Liver (tissue), 9 donors: ENCODE measurements around the gene CCL22. TPM values are rescaled to one million over a fixed set of nuclear protein-coding genes. Genes with fewer than 3 reads are reported as not detected.

Source experiments
- DNase-seq: peaks from one replicate; pipeline ENCODE4 v3.0.0-alpha.2; 2017; ENCODE audit warnings: low spot score
- H3K27ac ChIP-seq, 2 donors: one replicate each; pipeline ENCODE4 v1.7.0; 2013; ENCODE audit warnings: inconsistent platforms in 2 of 2, low read length in 2 of 2, control low read depth in 1 of 2, low read depth in 1 of 2, mild to moderate bottlenecking in 1 of 2
- H3K27me3 ChIP-seq, 4 donors: one replicate each; pipeline versions ENCODE4 v1.6.1 to v1.7.0; 2013; ENCODE audit warnings: low read length in 3 of 4, inconsistent platforms in 1 of 4, mild to moderate bottlenecking in 1 of 4, moderate library complexity in 1 of 4; ENCODE audit not compliant: control insufficient read depth in 4 of 4, insufficient read depth in 4 of 4
- H3K36me3 ChIP-seq, 4 donors: one replicate each; pipeline versions ENCODE4 v1.6.1 to v1.7.0; 2013; ENCODE audit warnings: low read length in 3 of 4, mild to moderate bottlenecking in 3 of 4, low read depth in 1 of 4, moderate library complexity in 1 of 4; ENCODE audit not compliant: control insufficient read depth in 4 of 4, insufficient read depth in 3 of 4
- H3K4me1 ChIP-seq, 4 donors: one replicate each; pipeline versions ENCODE4 v1.6.1 to v1.7.0; 2013; ENCODE audit warnings: low read length in 3 of 4, mild to moderate bottlenecking in 3 of 4, moderate library complexity in 1 of 4; ENCODE audit not compliant: control insufficient read depth in 4 of 4, insufficient read depth in 4 of 4
- H3K4me3 ChIP-seq, 3 donors: one replicate each; pipeline versions ENCODE4 v1.6.1 to v1.7.0; 2013; ENCODE audit warnings: low read length in 3 of 3, control low read depth in 1 of 3, low read depth in 1 of 3, mild to moderate bottlenecking in 1 of 3
- H3K9ac ChIP-seq, 2 donors: one replicate each; pipeline ENCODE4 v1.7.0; 2013; ENCODE audit warnings: low read length in 2 of 2, mild to moderate bottlenecking in 2 of 2, moderate library complexity in 2 of 2, control low read depth in 1 of 2, low read depth in 1 of 2
- H3K9me3 ChIP-seq, 4 donors: one replicate each; pipeline versions ENCODE4 v1.6.1 to v1.7.0; 2013; ENCODE audit warnings: low read length in 3 of 4; ENCODE audit not compliant: control insufficient read depth in 4 of 4
- EGR1 ChIP-seq, 2 donors: IDR thresholded peaks; 2 replicates each; pipeline ENCODE4 v1.6.1; 2016 to 2018; ENCODE audit warnings: antibody characterized with exemption in 2 of 2, low read depth in 2 of 2
- FOXA1 ChIP-seq: IDR thresholded peaks from 2 replicates; pipeline ENCODE4 v1.6.1; 2016; ENCODE audit warnings: antibody characterized with exemption
- FOXA2 ChIP-seq: IDR thresholded peaks from 2 replicates; pipeline ENCODE4 v1.6.1; 2016; ENCODE audit warnings: antibody characterized with exemption
- GABPA ChIP-seq, 2 donors: IDR thresholded peaks in 1 of 2; conservative IDR thresholded peaks in 1 of 2; 2 replicates each; pipeline ENCODE4 v1.6.1; 2016; ENCODE audit warnings: antibody characterized with exemption in 2 of 2, mild to moderate bottlenecking in 1 of 2, moderate library complexity in 1 of 2
- HNF4A ChIP-seq, 2 donors: conservative IDR thresholded peaks; 2 replicates each; pipeline ENCODE4 v1.6.1; 2016; ENCODE audit warnings: antibody characterized with exemption in 2 of 2, mild to moderate bottlenecking in 2 of 2
- HNF4G ChIP-seq: IDR thresholded peaks from 2 replicates; pipeline ENCODE4 v1.6.1; 2016; ENCODE audit warnings: antibody characterized with exemption
- JUND ChIP-seq, 2 donors: IDR thresholded peaks; 2 replicates each; pipeline ENCODE4 v1.6.1; 2016; ENCODE audit warnings: antibody characterized with exemption in 2 of 2
- NR2F2 ChIP-seq: IDR thresholded peaks from 2 replicates; pipeline ENCODE4 v1.6.1; 2016; ENCODE audit warnings: antibody characterized with exemption
- RAD21 ChIP-seq, 2 donors: IDR thresholded peaks; 2 replicates each; pipeline ENCODE4 v1.6.1; 2016; ENCODE audit warnings: antibody characterized with exemption in 2 of 2, mild to moderate bottlenecking in 2 of 2
- RXRA ChIP-seq, 2 donors: IDR thresholded peaks; 2 replicates each; pipeline ENCODE4 v1.6.1; 2017 to 2018; ENCODE audit warnings: antibody characterized with exemption in 2 of 2, mild to moderate bottlenecking in 1 of 2
- SP1 ChIP-seq: IDR thresholded peaks from 2 replicates; pipeline ENCODE4 v1.6.1; 2018; ENCODE audit warnings: antibody characterized with exemption, mild to moderate bottlenecking
- TAF1 ChIP-seq: conservative IDR thresholded peaks from 2 replicates; pipeline ENCODE4 v1.6.1; 2016; ENCODE audit warnings: antibody characterized with exemption, mild to moderate bottlenecking
- YY1 ChIP-seq: IDR thresholded peaks from 2 replicates; pipeline ENCODE4 v1.6.1; 2016; ENCODE audit warnings: antibody characterized with exemption, mild to moderate bottlenecking
- WGBS: extraction: QIAGEN DNeasy Blood & Tissue Kit; methylation state at CpG from one replicate; pipeline ENCODE4 v1.1.7; 2013; 5-methylcytosine and 5-hydroxymethylcytosine counted together
- polyA plus RNA-seq, 2 donors: library from polyadenylated mRNA; stranded (reverse) in 1 of 2; unstranded in 1 of 2; fragments of 200-250 nt in 1 of 2; fragments of >200 nt in 1 of 2; fragmentation: Nextera tagmentation in 1 of 2; extraction: Ambion mirVana in 1 of 2; gene quantifications; one replicate each; pipeline versions ENCODE4 v1.2.1 to v1.2.3, GENCODE V29; 2013 to 2015
- total RNA-seq, 2 donors: library from RNA; depleted of rRNA; stranded (reverse); fragments of >200 nt; gene quantifications; one replicate each; pipeline ENCODE4 v1.2.3, GENCODE V29; 2014
- TF ChIP-seq, protein P1 (sequence below): IDR thresholded peaks from 2 replicates; pipeline ENCODE4 v1.6.1; 2016; ENCODE audit warnings: antibody characterized with exemption
- TF ChIP-seq, protein P2 (sequence below): IDR thresholded peaks from 2 replicates; pipeline ENCODE4 v1.6.1; 2016; ENCODE audit warnings: antibody characterized with exemption
- TF ChIP-seq, protein P3 (sequence below): IDR thresholded peaks from 2 replicates; pipeline ENCODE4 v1.6.1; 2016; ENCODE audit warnings: antibody characterized with exemption
- TF ChIP-seq, protein P4 (sequence below): fragments of 150-350 bp; IDR thresholded peaks from 2 replicates; pipeline ENCODE4 v1.5.1; 2017; ENCODE audit warnings: improper control_type of control experiment, low read depth, low read length; ENCODE audit not compliant: missing input control
- TF ChIP-seq, protein P5 (sequence below): IDR thresholded peaks from 2 replicates; pipeline ENCODE4 v1.6.1; 2016; ENCODE audit warnings: antibody characterized with exemption, mild to moderate bottlenecking
- donor health status: healthy.
- donor health status: healthy.
- donor health status: healthy.
- donor health status: healthy.
- donor health status: healthy.

The CCL22 gene
- total and polyA plus RNA-seq, 4 donors: 0.02 to 0.09 TPM; not detected in 2

DNA sequence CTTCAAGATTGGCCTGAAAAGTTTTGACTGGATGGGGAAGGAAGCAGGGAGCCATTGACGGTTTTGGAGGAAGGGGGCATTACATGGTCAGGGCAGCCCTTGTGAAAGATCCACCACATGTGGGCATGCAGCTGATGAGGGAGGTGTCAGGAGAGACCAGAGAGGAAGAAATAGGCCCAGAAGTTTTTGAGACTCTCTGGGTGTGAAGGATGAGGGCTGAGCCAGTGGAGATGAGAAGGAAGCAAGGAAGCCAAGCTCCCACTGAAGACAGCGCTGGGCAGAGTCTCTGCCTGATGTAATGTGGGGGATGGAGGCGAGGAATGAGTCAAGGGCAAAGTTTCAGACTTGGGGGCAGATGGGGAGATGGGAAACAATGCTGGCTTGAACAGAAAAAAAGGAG lies 46.5 kb downstream of the CCL22 start:
- H3K4me3 ChIP-seq: no peak overlapping the region
- 88% methylated on average over 3 of the region's 3 CpGs for WGBS
- no peak overlapping the region for H3K27ac ChIP-seq
- H3K4me1 ChIP-seq: no peaks in the 10 kb centered on the region
- H3K9ac ChIP-seq: no peak overlapping the region
- TF ChIP-seq SP1: no peak
- TF ChIP-seq RAD21 (IDR thresholded peaks at IDR 0.05): no peak
- TF ChIP-seq RXRA (IDR thresholded peaks at IDR 0.05): no peak
- no peak for TF ChIP-seq NR2F2
- TF ChIP-seq, protein P1, sequence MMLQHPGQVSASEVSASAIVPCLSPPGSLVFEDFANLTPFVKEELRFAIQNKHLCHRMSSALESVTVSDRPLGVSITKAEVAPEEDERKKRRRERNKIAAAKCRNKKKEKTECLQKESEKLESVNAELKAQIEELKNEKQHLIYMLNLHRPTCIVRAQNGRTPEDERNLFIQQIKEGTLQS: no peak
- no peak for TF ChIP-seq HNF4A (conservative IDR thresholded peaks at IDR 0.05)
- no peak for TF ChIP-seq HNF4G
- TF ChIP-seq GABPA (IDR thresholded peaks at IDR 0.05 in 1 of 2, conservative IDR thresholded peaks at IDR 0.05 in 1 of 2): no peak
- TF ChIP-seq YY1: no peak
- TF ChIP-seq, protein P2, sequence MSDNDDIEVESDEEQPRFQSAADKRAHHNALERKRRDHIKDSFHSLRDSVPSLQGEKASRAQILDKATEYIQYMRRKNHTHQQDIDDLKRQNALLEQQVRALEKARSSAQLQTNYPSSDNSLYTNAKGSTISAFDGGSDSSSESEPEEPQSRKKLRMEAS: no peak
- TF ChIP-seq, protein P3, sequence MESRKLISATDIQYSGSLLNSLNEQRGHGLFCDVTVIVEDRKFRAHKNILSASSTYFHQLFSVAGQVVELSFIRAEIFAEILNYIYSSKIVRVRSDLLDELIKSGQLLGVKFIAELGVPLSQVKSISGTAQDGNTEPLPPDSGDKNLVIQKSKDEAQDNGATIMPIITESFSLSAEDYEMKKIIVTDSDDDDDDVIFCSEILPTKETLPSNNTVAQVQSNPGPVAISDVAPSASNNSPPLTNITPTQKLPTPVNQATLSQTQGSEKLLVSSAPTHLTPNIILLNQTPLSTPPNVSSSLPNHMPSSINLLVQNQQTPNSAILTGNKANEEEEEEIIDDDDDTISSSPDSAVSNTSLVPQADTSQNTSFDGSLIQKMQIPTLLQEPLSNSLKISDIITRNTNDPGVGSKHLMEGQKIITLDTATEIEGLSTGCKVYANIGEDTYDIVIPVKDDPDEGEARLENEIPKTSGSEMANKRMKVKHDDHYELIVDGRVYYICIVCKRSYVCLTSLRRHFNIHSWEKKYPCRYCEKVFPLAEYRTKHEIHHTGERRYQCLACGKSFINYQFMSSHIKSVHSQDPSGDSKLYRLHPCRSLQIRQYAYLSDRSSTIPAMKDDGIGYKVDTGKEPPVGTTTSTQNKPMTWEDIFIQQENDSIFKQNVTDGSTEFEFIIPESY: no peak
- TF ChIP-seq TAF1: no peak
- no peak for TF ChIP-seq JUND (IDR thresholded peaks at IDR 0.05)
- no peak for TF ChIP-seq FOXA1
- no peak for TF ChIP-seq FOXA2
- TF ChIP-seq, protein P4, sequence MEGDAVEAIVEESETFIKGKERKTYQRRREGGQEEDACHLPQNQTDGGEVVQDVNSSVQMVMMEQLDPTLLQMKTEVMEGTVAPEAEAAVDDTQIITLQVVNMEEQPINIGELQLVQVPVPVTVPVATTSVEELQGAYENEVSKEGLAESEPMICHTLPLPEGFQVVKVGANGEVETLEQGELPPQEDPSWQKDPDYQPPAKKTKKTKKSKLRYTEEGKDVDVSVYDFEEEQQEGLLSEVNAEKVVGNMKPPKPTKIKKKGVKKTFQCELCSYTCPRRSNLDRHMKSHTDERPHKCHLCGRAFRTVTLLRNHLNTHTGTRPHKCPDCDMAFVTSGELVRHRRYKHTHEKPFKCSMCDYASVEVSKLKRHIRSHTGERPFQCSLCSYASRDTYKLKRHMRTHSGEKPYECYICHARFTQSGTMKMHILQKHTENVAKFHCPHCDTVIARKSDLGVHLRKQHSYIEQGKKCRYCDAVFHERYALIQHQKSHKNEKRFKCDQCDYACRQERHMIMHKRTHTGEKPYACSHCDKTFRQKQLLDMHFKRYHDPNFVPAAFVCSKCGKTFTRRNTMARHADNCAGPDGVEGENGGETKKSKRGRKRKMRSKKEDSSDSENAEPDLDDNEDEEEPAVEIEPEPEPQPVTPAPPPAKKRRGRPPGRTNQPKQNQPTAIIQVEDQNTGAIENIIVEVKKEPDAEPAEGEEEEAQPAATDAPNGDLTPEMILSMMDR: no peak
- TF ChIP-seq, protein P5, sequence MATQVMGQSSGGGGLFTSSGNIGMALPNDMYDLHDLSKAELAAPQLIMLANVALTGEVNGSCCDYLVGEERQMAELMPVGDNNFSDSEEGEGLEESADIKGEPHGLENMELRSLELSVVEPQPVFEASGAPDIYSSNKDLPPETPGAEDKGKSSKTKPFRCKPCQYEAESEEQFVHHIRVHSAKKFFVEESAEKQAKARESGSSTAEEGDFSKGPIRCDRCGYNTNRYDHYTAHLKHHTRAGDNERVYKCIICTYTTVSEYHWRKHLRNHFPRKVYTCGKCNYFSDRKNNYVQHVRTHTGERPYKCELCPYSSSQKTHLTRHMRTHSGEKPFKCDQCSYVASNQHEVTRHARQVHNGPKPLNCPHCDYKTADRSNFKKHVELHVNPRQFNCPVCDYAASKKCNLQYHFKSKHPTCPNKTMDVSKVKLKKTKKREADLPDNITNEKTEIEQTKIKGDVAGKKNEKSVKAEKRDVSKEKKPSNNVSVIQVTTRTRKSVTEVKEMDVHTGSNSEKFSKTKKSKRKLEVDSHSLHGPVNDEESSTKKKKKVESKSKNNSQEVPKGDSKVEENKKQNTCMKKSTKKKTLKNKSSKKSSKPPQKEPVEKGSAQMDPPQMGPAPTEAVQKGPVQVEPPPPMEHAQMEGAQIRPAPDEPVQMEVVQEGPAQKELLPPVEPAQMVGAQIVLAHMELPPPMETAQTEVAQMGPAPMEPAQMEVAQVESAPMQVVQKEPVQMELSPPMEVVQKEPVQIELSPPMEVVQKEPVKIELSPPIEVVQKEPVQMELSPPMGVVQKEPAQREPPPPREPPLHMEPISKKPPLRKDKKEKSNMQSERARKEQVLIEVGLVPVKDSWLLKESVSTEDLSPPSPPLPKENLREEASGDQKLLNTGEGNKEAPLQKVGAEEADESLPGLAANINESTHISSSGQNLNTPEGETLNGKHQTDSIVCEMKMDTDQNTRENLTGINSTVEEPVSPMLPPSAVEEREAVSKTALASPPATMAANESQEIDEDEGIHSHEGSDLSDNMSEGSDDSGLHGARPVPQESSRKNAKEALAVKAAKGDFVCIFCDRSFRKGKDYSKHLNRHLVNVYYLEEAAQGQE: no peak
- no peak for TF ChIP-seq EGR1 (IDR thresholded peaks at IDR 0.05; ENCODE audit: low read depth in 2 of 2)
- no peak for DNase-seq
- no peaks in the 10 kb centered on the region for H3K27me3 ChIP-seq
- no peaks in the 10 kb centered on the region for H3K9me3 ChIP-seq
- no peaks in the 10 kb centered on the region for H3K36me3 ChIP-seq
